IMR-90 (cell line): ENCODE results near the gene LRP1B.

Source experiments
- CEBPB ChIP-seq: IDR thresholded peaks from 2 replicates; pipeline ENCODE4 v1.6.1; 2012; ENCODE audit warnings: low read depth, low read length, improper control_type of control experiment
- CHD1 ChIP-seq: IDR thresholded peaks from 2 replicates; pipeline ENCODE4 v1.6.1; 2012; ENCODE audit warnings: low read depth, low read length, improper control_type of control experiment
- MAZ ChIP-seq: IDR thresholded peaks from 2 replicates; pipeline ENCODE4 v1.6.1; 2012; ENCODE audit warnings: low read depth, mild to moderate bottlenecking, low read length, improper control_type of control experiment, moderate library complexity, borderline replicate concordance
- TF ChIP-seq, protein P1 (sequence below): conservative IDR thresholded peaks from 2 replicates; pipeline ENCODE4 v1.5.1; 2012; ENCODE audit warnings: mild to moderate bottlenecking, low read depth, low read length, improper control_type of control experiment

DNA sequence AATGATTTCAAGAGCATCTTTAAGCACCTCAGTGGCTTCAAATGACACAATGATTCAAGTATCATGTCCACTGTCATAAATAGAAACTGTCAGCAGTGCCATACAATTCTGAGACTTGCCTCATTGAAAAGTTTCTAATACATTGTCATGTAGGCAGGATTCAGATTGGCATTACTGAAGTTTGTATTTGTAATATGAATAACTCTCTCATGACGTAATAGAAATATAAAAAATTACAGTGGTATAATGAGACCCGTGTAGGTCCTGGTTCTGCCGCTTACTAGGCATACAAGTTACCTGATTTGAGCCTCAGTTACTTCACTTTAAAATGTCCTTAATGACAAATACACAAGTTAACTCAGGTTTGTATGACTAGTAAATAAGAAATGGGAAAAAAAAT is 1814.5 kb downstream of the LRP1B start:
- TF ChIP-seq CHD1 (no peak), MAZ (no peak), CEBPB (no peak)
- TF ChIP-seq, protein P1, sequence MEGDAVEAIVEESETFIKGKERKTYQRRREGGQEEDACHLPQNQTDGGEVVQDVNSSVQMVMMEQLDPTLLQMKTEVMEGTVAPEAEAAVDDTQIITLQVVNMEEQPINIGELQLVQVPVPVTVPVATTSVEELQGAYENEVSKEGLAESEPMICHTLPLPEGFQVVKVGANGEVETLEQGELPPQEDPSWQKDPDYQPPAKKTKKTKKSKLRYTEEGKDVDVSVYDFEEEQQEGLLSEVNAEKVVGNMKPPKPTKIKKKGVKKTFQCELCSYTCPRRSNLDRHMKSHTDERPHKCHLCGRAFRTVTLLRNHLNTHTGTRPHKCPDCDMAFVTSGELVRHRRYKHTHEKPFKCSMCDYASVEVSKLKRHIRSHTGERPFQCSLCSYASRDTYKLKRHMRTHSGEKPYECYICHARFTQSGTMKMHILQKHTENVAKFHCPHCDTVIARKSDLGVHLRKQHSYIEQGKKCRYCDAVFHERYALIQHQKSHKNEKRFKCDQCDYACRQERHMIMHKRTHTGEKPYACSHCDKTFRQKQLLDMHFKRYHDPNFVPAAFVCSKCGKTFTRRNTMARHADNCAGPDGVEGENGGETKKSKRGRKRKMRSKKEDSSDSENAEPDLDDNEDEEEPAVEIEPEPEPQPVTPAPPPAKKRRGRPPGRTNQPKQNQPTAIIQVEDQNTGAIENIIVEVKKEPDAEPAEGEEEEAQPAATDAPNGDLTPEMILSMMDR: no peak
